Heart right ventricle (tissue), 16 donors: ENCODE measurements around the gene GABRR2. TPM values are rescaled to one million over a fixed set of nuclear protein-coding genes. Genes with fewer than 3 reads are reported as not detected.

Experiments
- ATAC-seq, 8 donors: fragments of 200-7000 bp; cut with Tn5 transposase; one replicate each; pipeline ENCODE4 v1.9.1; 2020; ENCODE audit warnings: mild to moderate bottlenecking in 8 of 8, moderate library complexity in 8 of 8, moderate number of reproducible peaks in 1 of 8
- DNase-seq, 2 donors: peaks; one replicate each; pipeline ENCODE4 v3.0.0-alpha.2; 2020
- H3K27ac ChIP-seq, 10 donors: fragments of 200-600 bp; sonication (generic) in 2 of 10; one replicate each; pipeline versions ENCODE4 v1.5.0 to v1.8.0; 2020 to 2022; ENCODE audit warnings: mild to moderate bottlenecking in 3 of 10
- H3K27me3 ChIP-seq, 7 donors: fragments of 200-600 bp; one replicate each; pipeline ENCODE4 v1.8.0; 2021 to 2022; ENCODE audit warnings: mild to moderate bottlenecking in 2 of 7
- H3K36me3 ChIP-seq, 9 donors: fragments of 200-600 bp; sonication (generic) in 1 of 9; one replicate each; pipeline versions ENCODE4 v1.5.0 to v1.8.0; 2020 to 2022; ENCODE audit warnings: mild to moderate bottlenecking in 2 of 9
- H3K4me1 ChIP-seq, 9 donors: fragments of 200-600 bp; sonication (generic) in 1 of 9; one replicate each; pipeline versions ENCODE4 v1.5.0 to v1.8.0; 2020 to 2022; ENCODE audit warnings: mild to moderate bottlenecking in 4 of 9
- H3K4me3 ChIP-seq, 10 donors: fragments of 200-600 bp; sonication (generic) in 2 of 10; one replicate each; pipeline versions ENCODE4 v1.5.0 to v1.8.0; 2020 to 2022; ENCODE audit warnings: mild to moderate bottlenecking in 7 of 10, moderate library complexity in 2 of 10
- H3K9me3 ChIP-seq, 11 donors: fragments of 200-600 bp in 10 of 11; sonication (generic) in 2 of 11; one replicate each; pipeline versions ENCODE4 v1.5.0 to v1.8.0; 2013 to 2022; ENCODE audit warnings: mild to moderate bottlenecking in 2 of 11, control low read depth in 1 of 11, moderate library complexity in 1 of 11
- CTCF ChIP-seq, 9 donors: fragments of 200-600 bp; sonication (generic) in 2 of 9; IDR thresholded peaks; one replicate each; pipeline versions ENCODE4 v1.5.0 to v1.8.0; 2021 to 2022; ENCODE audit warnings: antibody characterized with exemption in 9 of 9, mild to moderate bottlenecking in 5 of 9, moderate library complexity in 1 of 9
- WGBS, 2 donors: extraction: QIAGEN DNeasy Blood & Tissue Kit; methylation state at CpG; one replicate each; pipeline ENCODE4 v1.1.7; 2013; ENCODE audit warnings: inconsistent platforms in 1 of 2; 5-methylcytosine and 5-hydroxymethylcytosine counted together
- intact Hi-C, 10 donors: fragments of 100-400 bp; cut with DNase I; formaldehyde crosslinking; loops; one replicate each; pipeline versions ENCODE4 v1.11.1 to v1.14.2; 2022
- polyA plus RNA-seq, 2 donors: library from polyadenylated mRNA; stranded (reverse); fragments of 200-250 nt; gene quantifications; one replicate each; pipeline ENCODE4 v1.2.3, GENCODE V29; 2013
- total RNA-seq, 10 donors: library from RNA; stranded (reverse); fragmentation: NEBNext Ultra II Directional in 3 of 10; extraction: Animal tissue kit (Norgen Biotek cat#: 25700) in 3 of 10; gene quantifications; one replicate each; pipeline versions ENCODE4 v1.2.1 to v1.2.4, GENCODE V29; 2021 to 2023
- donor health status: Arrhythmogenic right ventricular cardiomyopathy.
- donor health status: ischemic (EF 13 %, LVEDD 7.1; RV severe dilation, severe dysfunction).
- donor health status: healthy with polysubstance abuse.
- donor health status: DM: no; HTN: yes; CAD: no.
- donor health status: DM: no; HTN: no; CAD: no.
- donor health status: ischemic (EF 25% LVEDD 6.9; RV normal size, moderate dysfunction).
- donor health status: ischemic (EF 25% LVEDD 5.7; RV mildly dilated, moderate dysfunction).
- donor health status: healthy.
- donor health status: DM: yes; HTN: yes; CAD: no.
- donor health status: Ischemic cardiomyopathy.
- donor health status: ischemic (EF 35%, LVEDD 5.7; RV mildly dilated, moderate dysfunction).
- donor health status: nonischemic (EF 11% LVEDD 7.7; RV severe dilation, severe dysfunction).
- donor health status: DM: yes; HTN: yes; CAD: no.
- donor health status: PGD.
- donor health status: ischemic (EF 29% LVEDD 5.4; RV normal size, mild dysfunction).
- donor health status: nonischemic (EF 23%, LVEDD 6.1; RV moderate dilation, normal function).

Gene GABRR2
- total and polyA plus RNA-seq, 12 donors: 0.14 to 1.2 (median 0.45) TPM; not detected in 3

GRCh38 chr6:89359561-89359960 lies 44.5 kb upstream of the GABRR2 start:
- ATAC-seq: peak in 1 of 8 donors; percentile 15
- DNase-seq: no peak
- H3K9me3 ChIP-seq: no peaks in the 10 kb centered on the region
- WGBS, 2 donors: 16 to 21% methylated on average over 1 of the region's 1 CpG
- no peaks in the 10 kb centered on the region for H3K27me3 ChIP-seq
- intact Hi-C loops: loop anchor here in 3 of 10 donors (10.0 kb wide), 2 partner anchors 275 to 375 kb away; partner anchors contain the start of gene PNRC1 (in 2 of the 3)
- H3K4me1 ChIP-seq: peaks cover 0 to 31% (median 3%) of the 10 kb centered on the region in 9 donors
- H3K27ac ChIP-seq: no peak overlapping the region
- H3K4me3 ChIP-seq: no peak overlapping the region
- TF ChIP-seq CTCF (IDR thresholded peaks at IDR 0.05): no peak
- H3K36me3 ChIP-seq: no peaks in the 10 kb centered on the region

- no peak for ATAC-seq
- TF ChIP-seq CTCF (IDR thresholded peaks at IDR 0.05): no peak
- Histone ChIP-seq H3K27me3 (no peaks in the 10 kb centered on the region), H3K9me3 (no peaks in the 10 kb centered on the region), H3K4me3 (peak overlapping the region in 6 of 10 donors; percentile 4 to 35 (median 25)), H3K36me3 (no peaks in the 10 kb centered on the region), H3K4me1 (peaks cover 0 to 34% (median 8%) of the 10 kb centered on the region in 9 donors), H3K27ac (peak overlapping the region in 4 of 10 donors; percentile 20 to 76 (median 36))
- intact Hi-C loops: loop anchor here in 3 of 10 donors (10.0 kb wide), 2 partner anchors 273 to 373 kb away; partner anchors contain the start of gene PNRC1 (in 2 of the 3)
- DNase-seq: no peak
- 43 to 59% methylated on average over 3 of the region's 3 CpGs for WGBS, 2 donors
Observed at GRCh38 chr6:89357390-89357789, 42.3 kb upstream of the GABRR2 start.

- no peaks in the 10 kb centered on the region for H3K9me3 ChIP-seq
- peak overlapping the region in 4 of 10 donors; percentile 20 to 76 (median 36) for H3K27ac ChIP-seq
- H3K36me3 ChIP-seq: no peaks in the 10 kb centered on the region
- H3K4me1 ChIP-seq: peaks cover 0 to 35% (median 8%) of the 10 kb centered on the region in 9 donors
- WGBS, 2 donors: 55 to 73% methylated on average over 1 of the region's 1 CpG
- H3K4me3 ChIP-seq: peak overlapping the region in 2 of 10 donors; percentile 25 to 35
- no peaks in the 10 kb centered on the region for H3K27me3 ChIP-seq
- ATAC-seq: no peak
- TF ChIP-seq CTCF (IDR thresholded peaks at IDR 0.05): no peak
- intact Hi-C loops: loop anchor here in 3 of 10 donors (10.0 kb wide), 2 partner anchors 272 to 372 kb away; partner anchors contain the start of gene PNRC1 (in 2 of the 3)
- no peak for DNase-seq
Observed at GRCh38 chr6:89356642-89357170, 41.6 kb upstream of the GABRR2 start.

- ATAC-seq (no peak), DNase-seq (no peak)
- no peaks in the 10 kb centered on the region for H3K9me3 ChIP-seq
- 93 to 95% methylated on average over 2 of the region's 2 CpGs for WGBS, 2 donors
- no peaks in the 10 kb centered on the region for H3K27me3 ChIP-seq
- no peak overlapping the region for H3K27ac ChIP-seq
- TF ChIP-seq CTCF (IDR thresholded peaks at IDR 0.05): no peak
- no peak overlapping the region for H3K4me3 ChIP-seq
- no peaks in the 10 kb centered on the region for H3K36me3 ChIP-seq
- peaks cover 0 to 40% (median 18%) of the 10 kb centered on the region in 9 donors for H3K4me1 ChIP-seq
- intact Hi-C loops: loop anchor here in 3 of 10 donors (10.0 kb wide), 2 partner anchors 271 to 371 kb away; partner anchors contain the start of gene PNRC1 (in 2 of the 3)
Observed at GRCh38 chr6:89355511-89356194, 40.6 kb upstream of the GABRR2 start.
